A172 (cell line): Measurements from ENCODE around the gene MYMX. TPM values are rescaled to one million over a fixed set of nuclear protein-coding genes. Genes with fewer than 3 reads are reported as not detected.

Experiments used
- DNase-seq: peaks from one replicate; pipeline ENCODE4 v3.0.0-alpha.2; 2015; ENCODE audit warnings: low spot score
- total RNA-seq: library from RNA; depleted of rRNA; stranded (reverse); fragments of >200 nt; shearing (Covaris generic); gene quantifications from 2 replicates; pipeline ENCODE4 v1.2.3, GENCODE V29; 2014; rRNA removed

MYMX gene
- total RNA-seq, 1 experiment from 2014 or later, result not detected

GRCh38 chr6:44264154-44265006 lies 47.7 kb downstream of the MYMX start:
- DNase-seq, result peak; percentile 37

GRCh38 chr6:44265007-44265721 lies 48.4 kb downstream of the MYMX start, which contains the start of gene NFKBIE:
TSS of gene NFKBIE (minus strand) at chr6:44265551. CDS start at chr6:44265346, 205 bp downstream.
- peak; percentile 95 for DNase-seq

- no peak for DNase-seq
Observed at GRCh38 chr6:44265722-44266233, 49.1 kb downstream of the MYMX start.

- no peak for DNase-seq
Observed at GRCh38 chr6:44266347-44266746, 49.6 kb downstream of the MYMX start.

- no peak for DNase-seq
Observed at GRCh38 chr6:44267252-44267651, 50.5 kb downstream of the MYMX start.

Other genes with a start within 250 kb of the MYMX start
- 136 and 149 TPM in 2 replicates for gene MRPL14, start 89.5 kb upstream of the MYMX start, total RNA-seq
- 43.1 and 47.9 TPM in 2 replicates for gene TMEM63B, start 89.4 kb upstream of the MYMX start, total RNA-seq
- not detected in 2 replicates for gene CAPN11, start 58.1 kb upstream of the MYMX start, total RNA-seq
- gene SLC29A1, start 6.7 kb downstream of the MYMX start, total RNA-seq, result 24.7 and 26.2 TPM in 2 replicates
- 2,477 and 2,544 TPM in 2 replicates for gene HSP90AB1, start 30.2 kb downstream of the MYMX start, total RNA-seq
- gene SLC35B2, start 40.6 kb downstream of the MYMX start, total RNA-seq, result 112 and 137 TPM in 2 replicates
- 22.4 and 33.4 TPM in 2 replicates for gene NFKBIE, start 48.6 kb downstream of the MYMX start, total RNA-seq
- gene TMEM151B, start 53.5 kb downstream of the MYMX start, total RNA-seq, result 0.96 and 1.3 TPM in 2 replicates
- gene AARS2, start 96.4 kb downstream of the MYMX start, total RNA-seq, result 17.4 and 20.8 TPM in 2 replicates
- not detected in 2 replicates for gene SPATS1, start 125.7 kb downstream of the MYMX start, total RNA-seq
- gene CDC5L, start 170.8 kb downstream of the MYMX start, total RNA-seq, result 29.3 and 41.1 TPM in 2 replicates